Amygdala (tissue), 56 donors: ENCODE results near the gene OTOP3.
A peak's percentile ranks its signal among the peaks of the same experiment; 100 is the strongest.

Experiments used
- DNase-seq, 56 donors: peaks; one replicate each; lab custom pipeline; 2025; lab: John Stamatoyannopoulos, UW

The OTOP3 gene

DNA sequence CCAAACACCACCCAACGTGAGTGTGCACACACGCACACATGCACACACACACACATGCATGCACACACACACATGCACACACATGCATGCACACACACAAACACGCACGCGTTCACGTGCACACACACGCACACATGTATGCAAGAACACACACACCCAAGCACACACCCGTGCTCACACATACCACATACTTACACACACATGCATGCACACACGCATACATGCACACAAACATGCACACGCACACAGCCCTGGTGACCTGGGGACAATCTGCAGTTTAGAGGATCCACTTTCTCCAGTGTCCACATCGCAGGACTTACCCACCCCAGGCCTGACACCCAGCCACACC, 18.9 kb upstream of the OTOP3 start:
- no peak for DNase-seq

GRCh38 chr17:74917430-74917829, 18.3 kb upstream of the OTOP3 start:
- DNase-seq: peak in 2 of 56 donors; percentile 1 to 18

DNA sequence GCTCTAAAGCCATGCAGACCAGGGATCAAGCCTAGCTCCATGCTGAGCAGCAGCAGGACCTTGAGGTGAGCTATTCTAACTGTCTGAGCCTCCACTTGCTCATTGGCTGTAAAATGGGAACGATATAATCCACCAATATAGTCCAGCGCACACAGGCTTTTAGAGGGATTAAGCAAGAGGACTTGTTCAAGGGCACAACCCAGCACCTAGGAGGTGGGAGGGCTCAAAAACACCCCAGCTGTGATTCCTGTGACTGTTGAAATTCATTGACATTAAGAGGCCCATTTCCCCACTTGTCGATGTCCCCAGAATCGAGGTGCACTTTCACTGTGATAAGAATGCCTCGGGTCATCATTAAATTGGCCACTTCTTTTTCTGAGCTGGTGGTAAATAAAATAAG, 16.8 kb upstream of the OTOP3 start:
- DNase-seq: no peak

DNA sequence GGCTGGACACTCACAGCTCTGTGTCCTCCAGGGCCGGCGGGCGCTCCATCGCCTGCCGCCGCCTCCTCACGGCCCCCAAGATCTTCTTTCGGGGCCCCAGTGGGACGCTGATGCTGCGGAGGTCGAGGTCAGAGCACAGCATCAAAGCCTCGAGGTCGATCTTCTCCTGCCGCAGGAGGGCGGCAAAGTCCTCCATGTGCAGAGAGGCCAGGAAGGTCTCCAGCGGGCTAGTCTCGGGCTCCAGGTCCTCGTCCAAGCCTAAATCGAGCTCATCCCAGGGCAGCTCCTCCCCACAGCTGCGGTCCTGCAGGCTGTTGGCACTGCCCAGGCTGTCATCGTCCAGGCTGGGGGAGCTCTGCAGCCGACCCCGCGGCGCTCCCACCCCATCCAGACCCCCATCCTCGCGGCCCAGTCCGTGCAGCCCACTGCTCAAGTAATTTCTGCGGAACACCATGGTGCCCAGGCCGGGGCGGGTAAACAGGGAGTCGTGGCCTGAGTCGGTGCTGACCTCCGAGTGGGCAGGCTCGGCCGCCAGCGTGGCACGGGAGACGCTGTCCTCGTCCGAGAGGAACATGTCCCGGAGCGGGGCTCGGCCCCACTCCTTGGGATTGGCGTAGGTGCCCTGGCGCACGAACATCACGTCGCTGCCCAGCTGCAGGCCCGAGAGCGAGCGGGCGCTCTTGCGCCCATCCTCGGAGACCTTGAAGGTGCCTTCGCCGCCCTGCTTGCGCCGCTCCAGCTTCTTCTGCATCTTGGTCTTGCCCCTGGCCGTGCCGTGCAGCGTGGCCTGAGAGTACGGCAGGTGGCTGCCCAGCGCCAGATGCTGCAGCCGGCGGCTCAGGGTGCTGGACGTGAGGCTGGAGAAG, 16.0 kb upstream of the OTOP3 start:
- DNase-seq: peak in 3 of 56 donors; percentile 3 to 49 (median 25)

DNA sequence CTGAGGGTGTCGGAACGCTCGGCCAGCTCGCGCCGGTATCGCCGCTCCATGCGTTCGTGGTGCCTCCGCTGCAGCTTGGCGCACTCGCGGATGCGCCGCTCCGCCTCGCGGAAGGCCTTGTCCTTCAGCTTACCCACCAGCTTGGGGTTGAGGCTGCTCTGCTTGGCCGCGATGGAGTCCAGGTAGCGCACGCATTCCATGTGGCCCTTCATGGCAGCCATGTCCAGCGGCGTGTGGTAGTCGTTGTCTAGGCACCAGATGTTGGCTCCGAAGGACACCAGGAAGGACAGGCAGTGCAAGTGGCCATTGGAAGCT, 15.4 kb upstream of the OTOP3 start:
- no peak for DNase-seq

DNA sequence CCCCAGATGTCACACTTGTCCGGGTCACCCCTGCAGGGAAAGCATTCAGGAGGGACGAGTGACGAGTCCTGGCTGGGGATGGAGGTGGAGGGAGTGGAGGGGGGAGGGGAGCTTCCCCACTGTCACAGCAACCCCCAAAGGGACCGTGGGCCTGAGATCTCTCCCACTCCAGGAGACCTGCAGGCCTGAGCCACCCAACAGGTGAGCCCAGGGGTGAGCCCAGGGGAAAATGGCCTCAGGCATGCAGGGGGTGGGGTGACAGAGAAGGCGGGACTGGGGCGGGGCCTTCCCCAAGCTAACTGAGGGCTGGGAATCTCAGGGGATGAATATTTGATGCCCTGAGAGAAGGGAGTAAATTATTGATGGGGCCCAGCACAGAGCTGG, 15.1 kb upstream of the OTOP3 start:
- DNase-seq: no peak

- no peak for DNase-seq
Measured at GRCh38 chr17:74921026-74921681, 14.5 kb upstream of the OTOP3 start.

DNA sequence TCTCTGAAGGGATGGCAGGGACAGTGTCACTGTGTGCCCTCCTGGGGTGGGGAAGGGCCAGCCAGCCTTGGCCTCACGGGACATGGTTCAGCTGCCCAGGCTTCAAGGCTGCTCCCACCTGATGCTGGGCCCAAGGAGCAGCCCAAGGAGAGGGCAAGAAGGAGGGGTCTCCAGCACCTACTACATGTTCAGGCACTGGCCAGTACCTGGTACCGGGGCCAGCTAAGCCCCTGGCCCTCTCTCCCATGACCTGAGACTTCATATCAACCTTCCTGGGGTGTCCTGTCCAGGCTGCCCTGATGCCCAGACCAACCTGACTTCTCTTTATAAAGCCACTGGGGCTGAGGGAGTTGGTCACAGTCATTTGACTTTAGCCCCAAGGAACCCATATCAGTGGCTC, 13.9 kb upstream of the OTOP3 start:
- DNase-seq: no peak

DNA sequence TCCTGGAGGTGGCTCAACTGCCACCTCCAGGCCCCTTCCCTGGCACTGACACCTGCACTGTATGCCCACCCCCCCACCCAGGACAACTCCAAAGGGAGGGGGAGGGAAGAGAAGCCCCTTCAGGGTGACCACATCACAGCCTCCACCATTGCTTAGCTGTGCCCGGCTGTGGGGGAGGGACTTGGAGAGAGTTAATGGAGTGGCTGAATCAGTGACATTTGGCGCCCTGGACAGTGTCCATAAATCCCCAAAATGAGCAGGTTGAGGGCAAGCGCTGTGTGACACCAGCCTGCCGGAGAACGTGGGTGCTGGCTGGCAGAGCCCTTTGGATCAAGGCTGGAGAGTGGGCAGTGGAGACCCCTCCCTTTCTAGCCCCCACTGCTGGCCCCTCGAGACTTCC, 13.5 kb upstream of the OTOP3 start:
- no peak for DNase-seq

- peak in 3 of 56 donors; percentile 21 to 48 (median 35) for DNase-seq
Measured at GRCh38 chr17:74922694-74923537, 12.8 kb upstream of the OTOP3 start, which contains the start of gene USH1G. USH1G (minus strand) TSS chr17:74923255; CDS start chr17:74923073, 182 bp downstream.

DNA sequence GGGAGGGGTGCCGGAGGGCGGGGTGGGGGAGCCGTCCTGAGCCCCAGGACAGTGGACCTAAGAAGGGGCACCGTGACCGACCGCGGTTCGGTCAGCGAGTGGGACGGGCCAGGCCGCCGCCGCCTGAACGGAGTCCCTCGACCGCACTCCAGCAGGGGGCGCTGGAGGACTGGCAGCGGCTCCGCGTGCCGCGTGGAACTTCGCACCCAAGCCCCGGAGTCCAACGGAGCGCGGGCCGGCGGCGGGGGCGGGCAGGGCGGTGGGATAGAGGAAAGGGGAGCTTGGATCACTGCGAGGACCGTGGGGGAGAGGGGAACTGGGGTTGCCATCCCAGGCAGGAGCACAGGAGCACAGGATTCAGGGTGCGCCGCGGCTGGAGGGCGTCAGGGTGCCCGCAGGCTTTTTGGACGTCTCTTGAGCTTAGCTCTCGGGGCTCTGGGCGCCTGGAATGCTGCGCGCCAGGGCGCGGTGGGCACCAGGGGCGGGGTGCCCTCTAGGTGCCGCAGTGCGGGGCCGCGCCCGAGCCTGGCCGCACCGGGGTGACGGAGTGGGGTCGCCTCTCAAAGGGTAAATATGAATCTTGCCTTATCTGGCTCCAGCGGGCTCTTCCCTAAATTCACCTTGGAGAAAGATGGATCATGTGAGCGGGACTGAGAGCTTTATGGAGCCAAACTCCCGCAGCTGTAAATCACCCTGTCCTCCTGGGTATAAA, 12.0 kb upstream of the OTOP3 start:
- DNase-seq: peak in 26 of 56 donors; percentile 0 to 71 (median 26)

- peak in 4 of 56 donors; percentile 1 to 17 (median 7) for DNase-seq
Measured at GRCh38 chr17:74924250-74924948, 11.3 kb upstream of the OTOP3 start, which contains the start of gene OTOP2. OTOP2 (plus strand) TSS chr17:74924273; CDS start chr17:74924633, 360 bp downstream.

- no peak for DNase-seq
Measured at GRCh38 chr17:74925242-74925641, 10.5 kb upstream of the OTOP3 start.

GRCh38 chr17:74928786-74929185, 6.9 kb upstream of the OTOP3 start:
- no peak for DNase-seq

DNA sequence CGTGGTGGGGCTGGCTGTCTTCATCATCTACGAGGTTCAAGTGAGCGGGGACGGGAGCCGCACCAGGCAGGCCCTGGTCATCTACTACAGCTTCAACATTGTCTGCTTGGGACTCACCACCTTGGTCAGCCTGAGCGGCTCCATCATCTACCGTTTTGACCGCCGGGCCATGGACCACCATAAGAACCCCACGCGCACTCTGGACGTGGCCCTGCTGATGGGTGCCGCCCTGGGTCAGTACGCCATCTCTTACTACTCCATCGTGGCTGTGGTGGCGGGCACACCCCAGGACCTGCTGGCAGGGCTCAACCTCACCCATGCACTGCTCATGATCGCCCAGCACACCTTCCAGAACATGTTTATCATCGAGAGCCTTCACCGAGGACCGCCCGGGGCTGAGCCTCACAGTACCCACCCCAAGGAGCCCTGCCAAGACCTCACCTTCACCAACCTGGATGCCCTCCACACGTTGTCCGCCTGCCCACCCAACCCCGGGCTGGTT, 5.1 kb upstream of the OTOP3 start:
- DNase-seq: no peak

DNA sequence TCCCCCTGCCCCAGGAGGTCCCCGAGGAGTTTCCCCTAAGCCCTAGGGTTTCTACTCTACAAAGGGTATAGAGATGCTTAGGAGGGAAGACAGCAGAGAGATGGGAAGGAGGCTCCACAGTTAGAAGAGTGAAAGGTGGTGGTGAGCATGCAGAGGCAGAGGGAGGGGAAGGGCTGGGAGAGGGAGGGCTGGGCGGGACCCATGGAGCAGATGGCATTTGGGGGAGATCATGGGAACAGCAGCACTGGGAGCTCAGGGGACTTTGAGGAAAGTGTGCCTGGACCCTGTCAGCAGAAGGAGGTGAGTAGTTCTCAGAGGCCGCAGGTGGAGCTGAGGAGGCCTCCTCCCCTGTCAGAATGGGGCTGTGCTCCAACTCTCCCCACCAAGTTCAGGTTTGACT, 650 bp upstream of the OTOP3 start:
- DNase-seq: no peak

DNA sequence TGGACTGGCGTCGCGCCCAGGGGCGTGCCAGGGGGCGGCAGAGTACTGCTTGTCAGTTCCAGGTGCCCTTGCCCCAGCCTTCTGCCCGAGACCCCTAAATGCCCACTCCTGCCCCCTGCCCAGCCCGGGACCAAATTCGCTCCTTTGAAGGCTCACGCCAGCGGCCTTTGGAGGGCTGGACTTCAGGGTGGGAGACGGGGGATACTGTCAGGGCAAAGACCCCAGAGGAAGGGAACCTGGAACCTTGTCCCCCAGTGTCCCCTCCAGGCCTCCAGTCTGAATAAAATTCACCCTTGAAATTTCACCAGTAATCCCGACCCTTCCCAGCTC, 737 bp downstream of the OTOP3 start:
- no peak for DNase-seq

GRCh38 chr17:74937064-74938051, 1.7 kb downstream of the OTOP3 start:
- no peak for DNase-seq
